GM18873 (cell line): ENCODE data around the gene TRIM14.

Source experiments
- ATAC-seq: cut with Tn5 transposase; IDR thresholded peaks from one replicate; pipeline ENCODE4 v1.9.1; 2021; ENCODE audit warnings: mild to moderate bottlenecking, moderate library complexity, moderate number of reproducible peaks; ENCODE audit not compliant: unreplicated experiment, low FRiP score

TRIM14 gene

GRCh38 chr9:98118640-98119601 lies at the start of gene TRIM14:
TRIM14 (minus strand) TSS chr9:98119222; CDS start chr9:98119188, 34 bp downstream.
- peak; percentile 42 for ATAC-seq

DNA sequence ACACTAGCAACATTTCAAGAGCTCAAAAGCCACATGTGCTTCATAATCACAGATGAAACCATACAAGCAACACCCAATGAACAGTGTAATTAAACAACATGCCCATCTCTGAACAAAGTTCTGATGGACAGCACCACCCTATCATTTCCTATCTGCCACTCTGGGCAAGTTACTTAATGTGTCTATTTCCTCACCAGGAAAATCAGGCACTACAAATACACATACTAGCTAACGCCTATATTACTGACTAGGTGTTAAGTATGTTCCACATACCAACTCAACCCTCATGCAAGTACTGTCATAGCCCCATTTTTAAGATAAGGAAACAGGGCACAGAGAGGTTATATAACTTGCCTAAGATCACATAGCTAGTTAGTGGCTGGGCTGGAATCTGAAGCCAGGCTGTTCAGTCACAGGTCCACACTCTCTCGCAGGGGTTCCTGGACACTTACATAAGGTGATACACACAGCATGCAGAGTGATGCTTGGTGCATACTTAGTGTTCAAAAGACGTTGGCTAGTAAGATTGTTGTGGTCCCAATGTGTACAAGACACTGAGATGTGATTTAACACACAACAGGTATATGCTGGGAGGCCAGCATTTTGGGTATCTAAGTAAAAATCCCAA lies 49.2 kb upstream of the TRIM14 start:
- no peak for ATAC-seq

DNA sequence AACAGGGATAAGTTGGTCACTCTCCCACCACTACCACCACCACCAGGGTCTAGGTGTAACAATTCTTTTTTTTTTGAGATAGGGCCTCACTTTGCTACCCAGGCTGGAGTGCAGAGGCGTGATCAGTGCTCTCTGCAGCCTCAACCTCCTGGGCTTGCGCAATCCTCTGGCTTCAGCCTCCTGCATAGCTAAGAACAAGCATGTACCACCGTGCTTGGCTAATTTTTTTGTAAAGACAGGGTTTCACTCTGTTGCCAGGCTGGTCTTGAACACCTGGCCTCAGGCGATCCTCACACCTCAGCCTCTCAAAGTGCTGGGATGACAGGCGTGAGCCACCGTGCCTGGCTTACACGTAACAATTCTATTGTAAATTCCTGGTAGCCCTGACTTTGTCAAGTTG lies 45.9 kb upstream of the TRIM14 start:
- ATAC-seq, result no peak

DNA sequence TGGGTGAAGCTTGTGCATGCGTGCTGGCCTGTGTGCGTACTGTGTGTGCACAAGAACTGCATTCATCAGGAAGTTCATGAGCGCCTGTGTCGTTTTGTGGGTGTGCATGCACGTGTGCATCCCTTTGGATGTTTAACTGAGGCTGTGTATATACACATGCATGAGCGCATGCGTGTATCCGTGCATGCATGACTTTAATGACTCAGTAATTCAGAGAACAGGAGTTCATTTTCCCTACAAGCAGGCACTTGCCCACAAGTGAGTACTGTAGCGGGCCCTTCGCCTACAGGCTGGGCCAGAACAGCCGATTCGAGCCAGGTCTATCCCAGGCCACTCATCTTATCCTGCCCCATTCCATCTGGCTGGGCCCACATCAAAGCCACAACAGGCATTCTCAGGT lies 43.6 kb upstream of the TRIM14 start:
- no peak for ATAC-seq

DNA sequence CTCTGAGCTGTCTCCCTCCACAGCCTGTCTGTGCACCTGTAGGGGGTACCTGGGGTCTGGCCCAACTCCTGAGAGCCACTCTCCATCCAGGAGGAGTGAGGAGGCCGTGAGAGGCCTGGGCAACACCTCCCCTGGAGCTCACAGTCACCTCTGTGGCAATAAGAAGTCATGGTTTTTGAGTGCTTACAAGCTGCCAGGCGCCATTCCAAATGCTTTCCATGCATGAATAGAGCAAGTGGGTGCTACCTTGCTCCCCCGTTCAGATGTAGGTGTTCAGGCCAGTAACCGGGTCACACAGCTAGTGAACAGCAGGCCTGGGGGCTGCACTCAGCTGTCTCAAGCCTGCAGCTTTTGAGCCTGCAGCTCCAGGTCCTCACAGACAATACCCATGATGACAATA lies 42.8 kb upstream of the TRIM14 start:
- no peak for ATAC-seq

DNA sequence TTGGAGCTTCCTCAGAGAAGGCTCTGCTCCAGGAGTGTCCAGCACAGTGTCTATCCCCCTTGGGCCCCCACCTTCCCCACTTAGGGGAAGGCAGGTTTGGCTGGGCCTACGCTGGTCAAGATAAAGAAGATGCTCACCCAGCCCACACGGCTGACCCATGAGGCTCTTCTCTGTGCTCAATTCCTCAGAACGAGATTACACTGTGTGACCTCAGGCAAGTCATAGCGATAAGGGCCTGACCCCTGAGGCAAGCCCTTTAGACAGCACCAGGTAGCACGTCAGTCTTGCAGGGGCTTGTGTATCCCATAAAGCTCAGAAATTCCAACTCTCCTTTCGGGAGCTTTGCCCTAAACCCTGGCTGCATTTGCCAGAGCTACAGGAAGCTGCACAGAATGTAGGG lies 40.8 kb upstream of the TRIM14 start:
- no peak for ATAC-seq

GRCh38 chr9:98159301-98159700 lies 40.3 kb upstream of the TRIM14 start:
- no peak for ATAC-seq

- no peak for ATAC-seq
Observed at GRCh38 chr9:98158071-98158831, 39.2 kb upstream of the TRIM14 start.

DNA sequence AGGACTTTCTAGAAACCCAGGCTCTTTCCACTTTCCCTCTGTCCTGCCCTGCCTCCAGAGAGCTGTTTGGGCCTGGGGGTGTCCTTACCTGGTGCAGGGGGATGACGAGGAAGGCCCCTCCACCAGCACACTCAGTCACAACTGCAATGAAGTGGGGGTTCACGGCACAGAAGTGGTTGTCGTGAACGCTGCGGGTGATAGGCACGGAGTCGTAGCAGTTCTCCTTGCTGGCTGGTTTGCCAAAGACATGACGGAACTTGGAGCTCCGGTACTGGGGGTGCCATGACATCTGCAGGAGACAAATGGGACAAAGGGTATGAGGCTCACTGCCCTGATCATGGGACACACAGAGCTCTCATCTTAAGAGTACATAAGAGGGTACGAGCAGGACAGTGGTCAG lies 38.4 kb upstream of the TRIM14 start:
- no peak for ATAC-seq

DNA sequence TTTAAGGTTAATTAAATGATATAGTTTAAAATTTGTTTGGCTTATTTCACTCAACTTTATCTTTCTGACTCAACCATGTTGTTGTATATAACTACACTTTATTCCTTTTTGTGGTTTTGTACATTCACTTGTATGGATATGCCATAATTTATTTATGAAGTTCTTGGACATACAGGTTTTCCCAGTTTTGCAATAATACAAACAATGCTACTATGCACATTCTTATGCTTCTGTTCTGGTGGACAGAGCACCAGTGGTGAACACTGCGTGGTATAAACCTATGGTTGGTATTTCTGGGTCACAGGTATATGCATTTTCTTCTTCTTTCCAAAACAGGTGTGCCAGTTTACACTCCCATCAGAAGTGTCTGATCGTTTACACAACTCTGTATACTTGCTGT lies 35.7 kb upstream of the TRIM14 start:
- no peak for ATAC-seq

DNA sequence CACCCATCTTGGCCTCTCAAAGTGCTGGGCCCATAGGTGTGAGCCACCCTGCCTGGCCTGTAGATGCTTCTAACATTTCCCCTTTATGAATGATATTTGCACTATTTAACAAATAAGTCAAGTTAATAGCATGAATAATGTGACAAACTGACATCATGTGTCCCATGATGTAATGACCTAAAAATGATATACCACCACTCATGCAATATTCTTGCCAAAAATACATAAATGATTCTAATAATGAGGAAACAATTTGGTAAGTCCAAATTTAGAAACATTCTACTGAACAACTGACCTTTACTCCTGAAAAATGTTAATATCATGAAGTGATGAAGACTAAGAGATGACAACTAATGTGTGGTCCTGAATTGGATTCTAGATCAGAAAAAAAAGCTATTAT lies 33.5 kb upstream of the TRIM14 start:
- ATAC-seq, result no peak

DNA sequence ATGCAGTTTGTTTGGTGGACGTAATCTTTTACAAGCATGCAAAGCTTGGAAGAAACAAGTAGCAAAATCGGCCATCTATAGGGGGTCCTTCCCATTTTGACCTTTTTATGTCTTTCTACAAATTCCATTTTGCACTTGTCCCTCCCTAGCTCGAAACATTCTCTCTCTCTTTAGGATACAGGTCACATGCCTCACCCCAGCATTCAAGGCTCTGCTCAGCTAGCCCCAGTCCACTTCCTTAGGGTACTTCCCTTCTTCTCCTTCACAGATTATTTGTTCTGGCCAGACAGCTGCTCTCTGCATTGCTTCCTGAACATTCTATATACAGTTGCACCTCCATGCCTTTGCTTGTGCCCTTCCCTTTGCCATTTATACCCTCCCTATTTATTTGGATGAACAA lies 31.7 kb upstream of the TRIM14 start:
- no peak for ATAC-seq

DNA sequence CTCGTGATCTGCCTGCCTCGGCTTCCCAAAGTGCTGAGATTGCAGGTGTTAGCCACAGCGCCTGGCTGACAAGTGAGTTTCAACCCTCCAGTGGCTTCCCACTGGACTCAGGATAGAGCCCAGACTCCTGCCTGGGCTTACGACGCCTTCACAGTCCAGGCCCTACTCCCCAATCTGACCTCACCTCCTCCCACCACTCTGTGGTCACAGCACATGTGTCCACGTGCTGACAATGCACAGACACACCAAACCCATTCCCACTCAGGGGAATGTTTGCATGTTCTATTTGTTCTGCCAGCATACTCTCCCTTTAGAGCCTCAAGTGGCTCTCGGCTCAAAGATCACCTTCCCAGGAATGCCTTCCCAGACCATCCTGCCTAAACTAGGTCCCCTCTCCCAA lies 31.1 kb upstream of the TRIM14 start:
- no peak for ATAC-seq

- ATAC-seq, result no peak
Observed at GRCh38 chr9:98149422-98149821, 30.4 kb upstream of the TRIM14 start.

DNA sequence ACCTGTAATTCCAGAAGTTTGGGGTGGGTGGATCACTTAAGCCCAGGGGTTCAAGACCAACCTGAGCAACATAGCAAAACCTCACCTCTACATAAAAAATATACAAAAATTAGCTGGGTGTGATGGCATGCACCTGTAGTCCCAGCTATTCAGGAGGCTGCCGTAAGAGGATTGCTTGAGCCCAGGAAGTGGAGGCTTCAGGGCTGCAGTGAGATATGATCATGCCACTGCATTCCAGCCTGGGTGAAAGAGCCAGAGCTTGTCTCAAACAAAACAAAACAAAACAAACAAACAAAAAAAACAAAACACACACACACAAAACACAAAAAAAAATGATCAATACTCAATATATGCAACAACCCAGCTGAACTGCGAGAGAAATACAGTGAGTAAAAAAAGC lies 29.5 kb upstream of the TRIM14 start:
- no peak for ATAC-seq

- ATAC-seq, result no peak
Observed at GRCh38 chr9:98147582-98147981, 28.6 kb upstream of the TRIM14 start.

GRCh38 chr9:98146101-98146991 lies 27.3 kb upstream of the TRIM14 start:
- ATAC-seq, result peak; percentile 36

- no peak for ATAC-seq
Observed at GRCh38 chr9:98144631-98145030, 25.6 kb upstream of the TRIM14 start.

DNA sequence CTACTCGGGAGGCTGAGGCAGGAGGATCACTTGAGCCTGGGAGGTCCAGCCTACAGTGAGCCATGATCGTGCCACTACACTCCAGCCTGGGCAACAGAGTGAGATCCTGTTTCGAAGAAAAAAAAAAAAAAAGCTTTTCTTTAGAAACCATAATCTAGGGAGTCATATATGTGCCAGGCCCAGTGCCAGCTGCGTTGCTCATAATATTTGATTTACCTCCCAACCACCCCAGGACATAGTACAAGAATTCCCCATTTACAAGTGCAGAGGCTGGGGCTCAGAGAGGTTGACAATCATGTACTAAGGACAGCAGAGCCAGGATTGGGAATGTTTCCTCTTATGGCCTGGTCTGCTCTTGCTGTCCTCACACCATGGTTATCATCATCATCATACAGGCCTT lies 25.1 kb upstream of the TRIM14 start:
- no peak for ATAC-seq

DNA sequence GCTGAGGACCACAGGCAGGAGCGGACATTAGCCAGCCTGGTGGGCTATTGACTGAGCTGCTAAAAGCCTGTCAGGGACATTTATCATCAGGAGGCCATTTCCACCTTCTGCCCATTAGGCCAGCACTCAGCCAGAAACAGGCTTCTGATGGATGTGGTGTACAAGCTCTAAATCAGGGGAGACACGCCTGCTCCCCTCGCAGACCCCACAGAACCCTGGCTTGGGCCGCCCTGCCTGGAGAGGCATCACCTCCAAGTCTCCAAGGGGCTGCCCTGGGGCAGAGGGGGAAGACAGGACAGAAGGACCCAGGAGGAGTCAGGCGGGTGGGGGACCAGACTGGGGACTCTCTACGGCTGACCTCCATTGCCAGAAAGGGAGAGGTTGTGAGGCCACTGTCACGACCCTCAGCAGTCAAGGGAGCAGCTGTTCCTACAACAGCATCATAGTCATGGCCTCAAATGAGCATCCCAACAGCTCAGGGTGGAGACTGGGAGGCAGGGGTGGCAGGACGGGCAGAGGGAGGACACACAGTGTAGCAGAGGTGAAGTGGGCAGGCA lies 24.0 kb upstream of the TRIM14 start:
- ATAC-seq, result no peak
